ENCODE measurements around the gene F8. TPM values are rescaled to one million over a fixed set of nuclear protein-coding genes. Genes with fewer than 3 reads are reported as not detected.

Gene F8
- polyA plus RNA-seq, 1 donor from 2014 or later: 2.1 TPM

DNA sequence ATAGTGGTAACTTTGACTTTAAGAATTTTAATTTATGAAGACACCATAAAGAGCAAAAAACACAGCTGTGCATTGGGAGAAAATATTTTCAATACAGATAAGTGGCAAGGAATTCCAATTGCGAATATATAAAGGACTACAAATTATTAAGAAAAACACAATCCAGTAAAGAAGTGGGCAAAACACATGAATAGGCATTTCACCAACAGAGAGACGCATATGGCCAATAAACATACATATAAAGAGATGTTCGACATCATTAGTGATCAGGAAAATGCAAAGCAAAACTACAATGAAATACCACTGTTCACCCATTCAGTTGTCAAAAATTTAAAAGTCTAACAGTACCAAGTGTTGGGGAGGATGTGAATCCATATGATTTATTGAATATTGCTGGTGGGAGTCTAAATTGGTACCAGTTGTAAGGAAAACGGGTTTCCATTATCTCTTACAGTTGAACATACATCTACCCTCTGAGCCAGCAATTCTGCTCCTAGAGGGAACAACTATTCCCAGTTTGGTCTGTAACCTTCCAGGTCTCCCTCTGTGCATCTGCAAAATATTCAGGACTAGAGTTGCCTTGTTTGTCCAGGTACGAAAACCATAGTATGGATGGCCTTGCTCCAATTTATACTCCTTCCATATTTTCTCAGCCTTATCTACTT, 215.6 kb downstream of the F8 start (continued):
- TF ChIP-seq RAD21 (conservative IDR thresholded peaks at IDR 0.05) (no peak), TAF1 (IDR thresholded peaks at IDR 0.05; ENCODE audit: low read depth) (no peak), EZH2 (IDR thresholded peaks at IDR 0.05; ENCODE audit: borderline replicate concordance, insufficient read depth, low read length, poor library complexity, severe bottlenecking) (no peak)

DNA sequence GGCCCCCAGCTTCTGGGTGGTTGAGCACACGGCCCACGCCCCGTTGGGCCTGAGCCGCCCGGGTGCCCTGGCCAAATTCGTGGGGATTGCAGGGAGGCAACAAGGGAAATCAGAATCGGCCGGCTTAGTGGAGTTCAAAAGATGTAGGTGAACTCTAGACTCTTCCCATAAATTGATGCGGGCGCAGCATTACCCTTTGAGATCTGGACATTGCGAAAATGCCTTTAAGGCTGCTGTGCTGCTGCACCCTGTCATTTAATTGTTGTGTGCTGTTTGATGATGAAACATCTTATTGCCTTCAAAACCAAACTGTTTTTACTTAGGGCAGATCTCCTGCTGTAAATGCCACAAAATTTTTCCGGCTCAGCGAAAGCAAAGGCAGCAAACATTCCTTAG, 216.8 kb downstream of the F8 start:
- Histone ChIP-seq H3K4me3 (ENCODE audit: low read length) (peak overlapping the region; percentile 77), H4K20me1 (ENCODE audit: insufficient read depth) (no peaks in the 10 kb centered on the region), H3K79me2 (replicated peaks; ENCODE audit: insufficient read depth, low read length) (no peaks in the 10 kb centered on the region), H3K27me3 (ENCODE audit: insufficient read depth, low read depth, low read length) (peaks cover 11% of the 10 kb centered on the region), H3K27ac (ENCODE audit: low read length) (no peak overlapping the region), H3K9ac (ENCODE audit: low read length) (peak overlapping the region; percentile 47), H3K36me3 (ENCODE audit: insufficient read depth, low read length) (no peaks in the 10 kb centered on the region), H3K4me2 (ENCODE audit: low read length) (no peak overlapping the region), H3K9me3 (ENCODE audit: low read length) (no peaks in the 10 kb centered on the region), H3K9me2 (ENCODE audit: insufficient read depth, low read length) (no peaks in the 10 kb centered on the region), H3F3A (ENCODE audit: insufficient read depth, low read length, poor library complexity, severe bottlenecking) (no peaks in the 10 kb centered on the region), H2AFZ (ENCODE audit: low read depth, low read length) (no peak overlapping the region)
- TF ChIP-seq, protein P1, sequence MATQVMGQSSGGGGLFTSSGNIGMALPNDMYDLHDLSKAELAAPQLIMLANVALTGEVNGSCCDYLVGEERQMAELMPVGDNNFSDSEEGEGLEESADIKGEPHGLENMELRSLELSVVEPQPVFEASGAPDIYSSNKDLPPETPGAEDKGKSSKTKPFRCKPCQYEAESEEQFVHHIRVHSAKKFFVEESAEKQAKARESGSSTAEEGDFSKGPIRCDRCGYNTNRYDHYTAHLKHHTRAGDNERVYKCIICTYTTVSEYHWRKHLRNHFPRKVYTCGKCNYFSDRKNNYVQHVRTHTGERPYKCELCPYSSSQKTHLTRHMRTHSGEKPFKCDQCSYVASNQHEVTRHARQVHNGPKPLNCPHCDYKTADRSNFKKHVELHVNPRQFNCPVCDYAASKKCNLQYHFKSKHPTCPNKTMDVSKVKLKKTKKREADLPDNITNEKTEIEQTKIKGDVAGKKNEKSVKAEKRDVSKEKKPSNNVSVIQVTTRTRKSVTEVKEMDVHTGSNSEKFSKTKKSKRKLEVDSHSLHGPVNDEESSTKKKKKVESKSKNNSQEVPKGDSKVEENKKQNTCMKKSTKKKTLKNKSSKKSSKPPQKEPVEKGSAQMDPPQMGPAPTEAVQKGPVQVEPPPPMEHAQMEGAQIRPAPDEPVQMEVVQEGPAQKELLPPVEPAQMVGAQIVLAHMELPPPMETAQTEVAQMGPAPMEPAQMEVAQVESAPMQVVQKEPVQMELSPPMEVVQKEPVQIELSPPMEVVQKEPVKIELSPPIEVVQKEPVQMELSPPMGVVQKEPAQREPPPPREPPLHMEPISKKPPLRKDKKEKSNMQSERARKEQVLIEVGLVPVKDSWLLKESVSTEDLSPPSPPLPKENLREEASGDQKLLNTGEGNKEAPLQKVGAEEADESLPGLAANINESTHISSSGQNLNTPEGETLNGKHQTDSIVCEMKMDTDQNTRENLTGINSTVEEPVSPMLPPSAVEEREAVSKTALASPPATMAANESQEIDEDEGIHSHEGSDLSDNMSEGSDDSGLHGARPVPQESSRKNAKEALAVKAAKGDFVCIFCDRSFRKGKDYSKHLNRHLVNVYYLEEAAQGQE (IDR thresholded peaks at IDR 0.05; ENCODE audit: borderline replicate concordance): no peak
- TF ChIP-seq MXI1 (conservative IDR thresholded peaks at IDR 0.05; ENCODE audit: poor library complexity, severe bottlenecking): peak; percentile 8

DNA sequence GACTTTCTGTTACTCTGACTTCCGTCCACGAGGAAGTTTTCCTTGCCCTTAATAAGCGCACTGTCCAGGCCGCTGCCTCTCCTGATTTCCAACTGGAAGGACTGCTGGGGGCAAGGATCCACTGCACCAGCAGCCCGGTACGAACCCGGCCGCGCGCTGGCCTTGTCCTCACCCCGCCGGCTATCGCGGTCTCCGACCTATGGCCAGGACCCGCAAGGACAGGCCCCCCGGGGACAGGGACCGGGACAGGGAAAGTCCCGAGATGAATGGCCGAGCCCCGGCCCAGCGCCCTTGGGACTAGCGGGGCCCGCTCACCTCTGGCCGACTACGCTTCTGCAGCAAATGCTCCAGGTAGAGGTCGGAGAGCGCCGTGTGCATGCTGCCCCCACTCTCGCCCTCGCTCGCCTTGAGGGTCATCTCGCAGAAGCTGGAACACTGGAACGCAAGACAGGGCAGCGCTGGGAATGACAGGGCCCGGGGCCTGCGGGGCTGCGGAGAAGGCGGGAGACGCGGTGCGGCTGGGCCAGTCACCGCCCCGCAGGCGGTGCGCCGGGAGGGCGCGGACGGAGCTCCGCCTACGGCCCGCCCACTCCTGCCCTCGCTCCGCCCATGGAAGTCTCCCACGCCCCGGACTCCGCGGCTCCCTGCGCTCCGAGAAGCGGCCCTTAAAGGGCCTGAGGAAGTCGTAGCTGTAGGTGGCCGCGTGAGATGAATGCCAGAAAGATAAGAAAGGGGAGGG, 217.4 kb downstream of the F8 start, which contains the start of gene MPP1:
MPP1 (minus strand) TSS at position 529 of the 739 bp plus-strand sequence; CDS start at position 417, 112 bp downstream.
- peak within 1 kb of the TSS; percentile 77 for H3K4me3 ChIP-seq (ENCODE audit: low read length)
- H3K9me2 ChIP-seq (ENCODE audit: insufficient read depth, low read length): no peaks in the 10 kb centered on the region
- no peak within 1 kb of the TSS for H3K27ac ChIP-seq (ENCODE audit: low read length)
- no peaks in the 10 kb centered on the region for H3K36me3 ChIP-seq (ENCODE audit: insufficient read depth, low read length)
- peak within 1 kb of the TSS; percentile 53 for H3K9ac ChIP-seq (ENCODE audit: low read length)
- no peaks in the 10 kb centered on the region for H3F3A ChIP-seq (ENCODE audit: insufficient read depth, low read length, poor library complexity, severe bottlenecking)
- H2AFZ ChIP-seq (ENCODE audit: low read depth, low read length): no peak within 1 kb of the TSS
- no peaks in the 10 kb centered on the region for H3K79me2 ChIP-seq (replicated peaks; ENCODE audit: insufficient read depth, low read length)
- H4K20me1 ChIP-seq (ENCODE audit: insufficient read depth): no peaks in the 10 kb centered on the region
- H3K4me2 ChIP-seq (ENCODE audit: low read length): peak within 1 kb of the TSS; percentile 30
- no peaks in the 10 kb centered on the region for H3K9me3 ChIP-seq (ENCODE audit: low read length)
- peaks cover 11% of the 10 kb centered on the region for H3K27me3 ChIP-seq (ENCODE audit: insufficient read depth, low read depth, low read length)
- TF ChIP-seq POLR2AphosphoS5 (IDR thresholded peaks at IDR 0.05) (no peak), MXI1 (conservative IDR thresholded peaks at IDR 0.05; ENCODE audit: poor library complexity, severe bottlenecking) (peak; percentile 18), EZH2 (IDR thresholded peaks at IDR 0.05; ENCODE audit: borderline replicate concordance, insufficient read depth, low read length, poor library complexity, severe bottlenecking) (no peak)
